Esophagus muscularis mucosa (tissue), 4 donors: ENCODE data around the gene RPS6KA5.

Experiments
- EP300 ChIP-seq: sonication (generic); formaldehyde crosslinking; IDR thresholded peaks from one replicate; pipeline ENCODE4 v1.6.1; 2017; ENCODE audit warnings: antibody characterized with exemption
- POLR2A ChIP-seq: fragments of 450-650 bp; IDR thresholded peaks from one replicate; pipeline ENCODE4 v1.6.1; 2017; ENCODE audit warnings: antibody characterized with exemption, moderate library complexity, mild to moderate bottlenecking, low read depth
- POLR2AphosphoS5 ChIP-seq, 2 donors: sonication (generic); formaldehyde crosslinking; IDR thresholded peaks; one replicate each; pipeline ENCODE4 v1.6.1; 2017; ENCODE audit warnings: antibody characterized with exemption in 2 of 2
- TF ChIP-seq, protein P1 (sequence below), 3 experiments: fragments of 200-600 bp in 2 of 3; fragments of 450-650 bp in 1 of 3; sonication (generic) in 2 of 3; IDR thresholded peaks; one replicate each; pipeline ENCODE4 v1.5.1; 2017 to 2019; ENCODE audit warnings: antibody characterized with exemption in 3 of 3, mild to moderate bottlenecking in 2 of 3, moderate library complexity in 1 of 3

DNA sequence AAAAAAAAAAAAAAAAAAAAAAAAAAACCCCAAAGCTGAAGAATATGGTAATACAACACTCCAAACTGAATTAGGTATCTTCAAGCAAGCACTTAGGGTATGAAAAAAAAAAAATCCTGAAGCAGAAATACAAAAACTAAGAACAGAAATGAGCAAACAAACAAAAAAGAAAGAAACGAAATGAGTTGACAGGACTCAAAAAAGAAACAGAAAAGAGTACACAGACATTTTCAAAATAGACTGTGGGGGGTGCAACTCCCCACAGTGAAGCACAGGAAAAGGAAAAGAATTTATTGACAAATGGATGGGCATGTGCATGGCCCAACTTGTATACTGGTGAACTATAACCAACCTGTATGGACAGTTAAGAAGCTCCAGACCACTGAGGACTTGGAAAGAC is 24.6 kb downstream of the RPS6KA5 start:
- TF ChIP-seq, protein P1, sequence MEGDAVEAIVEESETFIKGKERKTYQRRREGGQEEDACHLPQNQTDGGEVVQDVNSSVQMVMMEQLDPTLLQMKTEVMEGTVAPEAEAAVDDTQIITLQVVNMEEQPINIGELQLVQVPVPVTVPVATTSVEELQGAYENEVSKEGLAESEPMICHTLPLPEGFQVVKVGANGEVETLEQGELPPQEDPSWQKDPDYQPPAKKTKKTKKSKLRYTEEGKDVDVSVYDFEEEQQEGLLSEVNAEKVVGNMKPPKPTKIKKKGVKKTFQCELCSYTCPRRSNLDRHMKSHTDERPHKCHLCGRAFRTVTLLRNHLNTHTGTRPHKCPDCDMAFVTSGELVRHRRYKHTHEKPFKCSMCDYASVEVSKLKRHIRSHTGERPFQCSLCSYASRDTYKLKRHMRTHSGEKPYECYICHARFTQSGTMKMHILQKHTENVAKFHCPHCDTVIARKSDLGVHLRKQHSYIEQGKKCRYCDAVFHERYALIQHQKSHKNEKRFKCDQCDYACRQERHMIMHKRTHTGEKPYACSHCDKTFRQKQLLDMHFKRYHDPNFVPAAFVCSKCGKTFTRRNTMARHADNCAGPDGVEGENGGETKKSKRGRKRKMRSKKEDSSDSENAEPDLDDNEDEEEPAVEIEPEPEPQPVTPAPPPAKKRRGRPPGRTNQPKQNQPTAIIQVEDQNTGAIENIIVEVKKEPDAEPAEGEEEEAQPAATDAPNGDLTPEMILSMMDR (IDR thresholded peaks at IDR 0.05) = no peak
- no peak for TF ChIP-seq POLR2A
- no peak for TF ChIP-seq POLR2AphosphoS5 (IDR thresholded peaks at IDR 0.05)
- TF ChIP-seq EP300 = no peak
